Measurements from ENCODE around the gene CRADD.
"Not testable (repeated sequence)": the region's sequence is repeated elsewhere in the genome, so short reads cannot be mapped to it uniquely, and the experiment has no call there.

Gene CRADD

DNA sequence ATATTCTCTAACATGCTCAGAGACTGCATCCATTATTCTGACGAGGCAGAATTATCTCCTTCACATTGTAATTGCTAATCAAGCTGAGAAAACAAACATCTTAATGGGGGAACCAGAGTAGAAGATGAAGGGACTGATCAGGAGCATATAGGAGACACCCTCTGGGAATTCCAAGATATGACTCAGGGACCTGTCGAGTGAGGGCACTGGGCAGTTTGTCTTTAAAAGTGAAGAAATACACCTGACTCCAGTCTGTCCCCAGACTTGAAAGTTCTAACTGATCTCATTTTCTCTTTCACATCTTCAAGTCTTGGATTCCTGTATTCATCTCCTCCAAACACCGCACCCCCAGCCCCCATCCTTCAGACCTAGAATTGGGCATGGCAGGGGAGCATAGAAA, 244.3 kb downstream of the CRADD start:
- no peak overlapping the region for H3K27ac ChIP-seq (ENCODE audit: low read length)
- no peaks in the 10 kb centered on the region for H3K36me3 ChIP-seq (ENCODE audit: control insufficient read depth in 2 of 2, insufficient read depth in 2 of 2, low read length in 2 of 2)
- H3K9me3 ChIP-seq (ENCODE audit: control insufficient read depth in 2 of 2, low read length in 2 of 2) = peaks cover 4 to 5% of the 10 kb centered on the region in 2 donors
- H3K27me3 ChIP-seq (ENCODE audit: control insufficient read depth in 1 of 2, insufficient read depth in 2 of 2, low read length in 2 of 2) = no peaks in the 10 kb centered on the region
- no peak overlapping the region for H3K9ac ChIP-seq (ENCODE audit: low read length in 2 of 2)
- no peaks in the 10 kb centered on the region for H3K4me1 ChIP-seq (ENCODE audit: control insufficient read depth, insufficient read depth, low read length)
- no peak overlapping the region for H3K4me3 ChIP-seq (ENCODE audit: low read length in 2 of 2)

DNA sequence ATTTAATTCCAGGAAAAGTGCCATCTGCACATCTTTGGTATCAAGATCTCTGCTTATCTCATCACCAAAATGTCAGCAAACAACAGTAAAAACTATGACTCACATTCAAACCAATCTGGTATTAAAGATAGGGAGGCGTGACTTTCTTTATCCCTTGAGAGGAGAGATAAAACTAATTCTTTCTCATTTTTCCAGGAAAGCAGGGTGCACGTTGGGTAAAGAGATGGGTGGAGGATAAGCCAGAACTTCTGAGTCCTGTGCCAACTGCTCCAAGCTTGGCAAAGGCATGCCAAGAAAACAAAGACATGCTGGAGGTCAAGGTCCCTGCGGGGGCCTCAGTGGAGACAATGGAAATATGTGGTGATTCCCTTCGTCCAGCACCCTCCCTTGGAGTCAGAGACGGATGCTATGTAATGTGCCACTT, 245.4 kb downstream of the CRADD start:
- Histone ChIP-seq H3K4me3 (ENCODE audit: low read length in 2 of 2) (no peak overlapping the region), H3K36me3 (ENCODE audit: control insufficient read depth in 2 of 2, insufficient read depth in 2 of 2, low read length in 2 of 2) (no peaks in the 10 kb centered on the region), H3K9ac (ENCODE audit: low read length in 2 of 2) (no peak overlapping the region), H3K27ac (ENCODE audit: low read length) (no peak overlapping the region), H3K9me3 (ENCODE audit: control insufficient read depth in 2 of 2, low read length in 2 of 2) (peaks cover 4 to 5% of the 10 kb centered on the region in 2 donors), H3K27me3 (ENCODE audit: control insufficient read depth in 1 of 2, insufficient read depth in 2 of 2, low read length in 2 of 2) (no peaks in the 10 kb centered on the region), H3K4me1 (ENCODE audit: control insufficient read depth, insufficient read depth, low read length) (no peaks in the 10 kb centered on the region)

DNA sequence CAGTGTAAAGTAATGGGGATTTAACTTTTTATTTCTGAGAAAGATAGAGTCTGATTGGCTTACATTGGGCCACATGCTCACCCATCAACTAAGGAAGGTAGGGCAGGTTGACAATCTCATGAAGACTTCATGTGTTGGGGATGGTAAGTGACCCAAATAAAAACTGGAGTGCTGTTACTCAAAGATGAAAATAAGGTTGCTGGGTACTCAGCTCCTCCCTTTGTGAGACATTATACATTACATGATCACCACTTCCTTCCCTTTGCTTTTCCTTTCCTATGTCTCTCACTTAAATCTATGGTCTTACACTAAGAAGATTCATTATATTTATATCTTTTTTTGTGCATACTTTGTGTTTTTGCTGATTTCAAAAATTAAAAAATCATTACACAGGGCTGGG, 247.2 kb downstream of the CRADD start:
- Histone ChIP-seq H3K9me3 (ENCODE audit: control insufficient read depth in 2 of 2, low read length in 2 of 2) (peaks cover 4 to 5% of the 10 kb centered on the region in 2 donors), H3K27ac (ENCODE audit: low read length) (no peak overlapping the region), H3K27me3 (ENCODE audit: control insufficient read depth in 1 of 2, insufficient read depth in 2 of 2, low read length in 2 of 2) (no peaks in the 10 kb centered on the region), H3K4me1 (ENCODE audit: control insufficient read depth, insufficient read depth, low read length) (no peaks in the 10 kb centered on the region), H3K9ac (ENCODE audit: low read length in 2 of 2) (no peak overlapping the region), H3K36me3 (ENCODE audit: control insufficient read depth in 2 of 2, insufficient read depth in 2 of 2, low read length in 2 of 2) (no peaks in the 10 kb centered on the region), H3K4me3 (ENCODE audit: low read length in 2 of 2) (no peak overlapping the region)

DNA sequence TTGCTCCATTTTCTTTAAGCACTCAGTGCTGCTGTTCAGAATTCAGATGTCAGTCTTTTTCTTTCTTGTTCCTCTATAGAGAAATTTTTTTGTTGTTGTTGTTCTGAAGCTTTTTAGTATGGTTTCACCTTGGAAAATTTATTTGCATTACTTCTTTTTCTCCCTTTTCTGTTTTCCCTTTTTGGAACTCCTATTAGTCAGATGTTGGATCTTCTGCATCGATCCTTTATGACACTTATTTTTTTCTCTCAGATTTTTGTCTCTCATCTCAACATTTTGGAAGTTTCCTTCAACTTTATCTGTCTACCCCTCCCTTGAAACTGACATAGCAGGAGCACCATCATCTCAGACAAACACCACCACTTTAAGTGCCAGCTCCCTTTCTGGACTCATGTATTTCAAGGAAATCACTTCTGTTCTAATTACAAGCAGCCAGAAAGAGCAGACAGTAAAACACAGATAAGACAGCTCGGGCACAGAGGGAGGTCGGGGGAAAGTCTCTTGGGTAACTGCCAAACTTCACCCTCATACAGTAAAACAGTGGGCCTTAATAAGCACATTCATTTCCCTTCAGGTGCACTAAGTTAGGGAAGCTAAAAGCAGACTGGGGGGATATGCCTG, 248.5 kb downstream of the CRADD start:
- no peaks in the 10 kb centered on the region for H3K4me1 ChIP-seq (ENCODE audit: control insufficient read depth, insufficient read depth, low read length)
- no peak overlapping the region for H3K4me3 ChIP-seq (ENCODE audit: low read length in 2 of 2)
- no peaks in the 10 kb centered on the region for H3K27me3 ChIP-seq (ENCODE audit: control insufficient read depth in 1 of 2, insufficient read depth in 2 of 2, low read length in 2 of 2)
- H3K9ac ChIP-seq (ENCODE audit: low read length in 2 of 2) = no peak overlapping the region
- peaks cover 4 to 5% of the 10 kb centered on the region in 2 donors for H3K9me3 ChIP-seq (ENCODE audit: control insufficient read depth in 2 of 2, low read length in 2 of 2)
- no peak overlapping the region for H3K27ac ChIP-seq (ENCODE audit: low read length)
- no peaks in the 10 kb centered on the region for H3K36me3 ChIP-seq (ENCODE audit: control insufficient read depth in 2 of 2, insufficient read depth in 2 of 2, low read length in 2 of 2)

DNA sequence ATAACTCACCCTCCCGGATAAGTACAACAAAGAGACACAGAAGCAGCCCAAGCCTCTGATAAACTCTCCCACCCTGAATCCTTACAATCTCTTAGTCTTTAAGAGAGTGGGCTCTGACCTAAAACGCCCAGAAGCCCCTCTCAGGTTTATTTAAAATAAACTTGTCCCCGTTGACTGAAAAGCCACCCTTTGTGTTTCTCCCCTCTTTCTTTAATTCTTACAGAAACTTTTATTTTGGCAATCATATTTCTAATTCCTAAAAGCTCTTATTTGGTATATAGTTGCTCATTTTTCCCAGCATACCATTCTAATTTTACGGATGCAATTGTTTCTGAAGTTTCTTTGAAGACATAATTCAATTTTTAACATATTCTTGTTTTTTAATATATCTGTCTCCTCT, 249.1 kb downstream of the CRADD start:
- H3K9me3 ChIP-seq (ENCODE audit: control insufficient read depth in 2 of 2, low read length in 2 of 2) = peaks cover 4 to 5% of the 10 kb centered on the region in 2 donors
- no peaks in the 10 kb centered on the region for H3K36me3 ChIP-seq (ENCODE audit: control insufficient read depth in 2 of 2, insufficient read depth in 2 of 2, low read length in 2 of 2)

DNA sequence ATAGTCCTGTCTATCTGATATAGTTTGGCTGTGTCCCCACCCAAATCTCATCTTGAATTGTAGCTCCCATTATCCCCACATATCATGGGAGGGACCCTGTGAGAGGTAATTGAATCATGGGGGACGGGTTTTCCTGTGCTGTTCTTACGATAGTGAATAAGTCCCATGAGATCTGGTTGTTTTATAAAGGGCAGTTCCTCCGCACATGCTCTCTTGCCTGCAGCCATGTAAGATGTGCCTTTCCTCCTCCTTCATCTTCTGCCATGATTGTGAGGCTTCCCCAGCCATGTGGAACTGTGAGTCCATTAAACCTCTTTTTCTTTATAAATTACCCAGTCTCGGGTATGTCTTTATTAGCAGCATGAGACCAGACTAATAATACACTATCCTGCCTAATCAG, 251.9 kb downstream of the CRADD start:
- H3K4me1 ChIP-seq (ENCODE audit: control insufficient read depth, insufficient read depth, low read length); H3K36me3 ChIP-seq (ENCODE audit: control insufficient read depth in 2 of 2, insufficient read depth in 2 of 2, low read length in 2 of 2); H3K9me3 ChIP-seq (ENCODE audit: control insufficient read depth in 2 of 2, low read length in 2 of 2); H3K4me3 ChIP-seq (ENCODE audit: low read length in 2 of 2); H3K27ac ChIP-seq (ENCODE audit: low read length); H3K9ac ChIP-seq (ENCODE audit: low read length in 2 of 2); H3K27me3 ChIP-seq (ENCODE audit: control insufficient read depth in 1 of 2, insufficient read depth in 2 of 2, low read length in 2 of 2): not testable (repeated sequence)

More for the DNA sequence above, 249.1 kb downstream of the CRADD start:
- Histone ChIP-seq H3K9ac (ENCODE audit: low read length in 2 of 2) (no peak overlapping the region), H3K4me1 (ENCODE audit: control insufficient read depth, insufficient read depth, low read length) (no peaks in the 10 kb centered on the region), H3K4me3 (ENCODE audit: low read length in 2 of 2) (no peak overlapping the region), H3K27me3 (ENCODE audit: control insufficient read depth in 1 of 2, insufficient read depth in 2 of 2, low read length in 2 of 2) (no peaks in the 10 kb centered on the region), H3K27ac (ENCODE audit: low read length) (no peak overlapping the region)

DNA sequence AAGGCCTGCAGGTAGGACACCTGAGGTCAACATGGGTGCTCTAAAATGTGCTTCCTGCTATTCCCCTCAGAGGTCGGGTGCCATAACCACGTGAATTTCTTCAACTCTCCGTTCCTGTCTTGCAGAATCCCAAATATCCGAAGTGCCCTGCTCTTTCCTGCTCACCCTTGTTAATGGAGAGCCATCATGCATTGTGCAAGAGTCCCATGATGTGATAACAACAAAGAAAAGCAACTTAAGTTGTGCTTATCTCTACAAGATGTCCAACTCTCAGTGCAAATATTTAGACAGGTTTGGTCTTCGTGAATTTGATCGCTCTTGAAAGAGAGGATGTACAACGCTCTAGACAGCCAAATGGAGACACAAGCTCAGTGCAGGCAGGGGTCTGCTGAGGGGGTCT, 260.6 kb downstream of the CRADD start:
- Histone ChIP-seq H3K9ac (ENCODE audit: low read length in 2 of 2) (no peak overlapping the region), H3K4me3 (ENCODE audit: low read length in 2 of 2) (no peak overlapping the region), H3K27me3 (ENCODE audit: control insufficient read depth in 1 of 2, insufficient read depth in 2 of 2, low read length in 2 of 2) (no peaks in the 10 kb centered on the region), H3K36me3 (ENCODE audit: control insufficient read depth in 2 of 2, insufficient read depth in 2 of 2, low read length in 2 of 2) (no peaks in the 10 kb centered on the region), H3K4me1 (ENCODE audit: control insufficient read depth, insufficient read depth, low read length) (no peaks in the 10 kb centered on the region), H3K9me3 (ENCODE audit: control insufficient read depth in 2 of 2, low read length in 2 of 2) (peaks cover 7 to 10% of the 10 kb centered on the region in 2 donors), H3K27ac (ENCODE audit: low read length) (no peak overlapping the region)

DNA sequence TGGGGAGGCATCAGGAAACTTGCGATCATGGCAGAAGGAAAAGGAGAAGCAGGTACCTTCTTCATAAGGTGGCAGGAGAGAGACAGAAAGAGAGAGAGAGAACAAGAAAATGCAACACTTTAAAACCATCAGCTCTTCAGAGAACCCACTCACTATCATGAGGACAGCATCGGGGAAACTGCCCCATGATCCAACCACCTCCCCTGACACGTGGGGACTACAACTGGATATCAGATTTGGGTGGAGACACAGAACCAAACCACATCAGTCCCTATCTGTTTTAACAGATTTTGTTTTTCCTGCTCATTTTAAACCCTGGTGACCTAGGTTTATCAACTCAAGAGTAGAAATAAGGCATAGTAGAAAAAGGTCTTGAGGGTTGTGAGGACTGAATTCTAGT, 261.1 kb downstream of the CRADD start:
- no peak overlapping the region for H3K27ac ChIP-seq (ENCODE audit: low read length)
- no peaks in the 10 kb centered on the region for H3K4me1 ChIP-seq (ENCODE audit: control insufficient read depth, insufficient read depth, low read length)
- no peaks in the 10 kb centered on the region for H3K27me3 ChIP-seq (ENCODE audit: control insufficient read depth in 1 of 2, insufficient read depth in 2 of 2, low read length in 2 of 2)
- H3K9me3 ChIP-seq (ENCODE audit: control insufficient read depth in 2 of 2, low read length in 2 of 2) = peaks cover 7 to 10% of the 10 kb centered on the region in 2 donors
- no peak overlapping the region for H3K9ac ChIP-seq (ENCODE audit: low read length in 2 of 2)
- no peak overlapping the region for H3K4me3 ChIP-seq (ENCODE audit: low read length in 2 of 2)
- no peaks in the 10 kb centered on the region for H3K36me3 ChIP-seq (ENCODE audit: control insufficient read depth in 2 of 2, insufficient read depth in 2 of 2, low read length in 2 of 2)

DNA sequence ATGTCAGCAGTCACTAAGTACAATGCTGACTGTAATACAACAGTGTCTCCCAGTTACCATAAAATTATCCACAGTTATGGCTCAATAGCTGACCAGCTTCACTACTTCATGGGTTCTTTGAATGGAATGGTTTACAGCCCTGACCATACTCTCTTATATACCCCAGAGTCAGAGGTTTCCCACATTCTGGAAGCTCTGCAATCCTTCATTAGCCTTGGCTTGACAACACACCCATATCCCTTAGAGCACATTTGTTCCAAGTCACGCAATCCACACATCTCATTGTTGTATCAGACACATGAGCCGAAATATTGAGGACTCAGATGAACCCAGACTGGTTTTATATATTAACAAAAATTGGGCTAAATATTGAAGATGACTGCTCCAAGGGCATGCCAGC, 261.8 kb downstream of the CRADD start:
- no peak overlapping the region for H3K27ac ChIP-seq (ENCODE audit: low read length)

DNA sequence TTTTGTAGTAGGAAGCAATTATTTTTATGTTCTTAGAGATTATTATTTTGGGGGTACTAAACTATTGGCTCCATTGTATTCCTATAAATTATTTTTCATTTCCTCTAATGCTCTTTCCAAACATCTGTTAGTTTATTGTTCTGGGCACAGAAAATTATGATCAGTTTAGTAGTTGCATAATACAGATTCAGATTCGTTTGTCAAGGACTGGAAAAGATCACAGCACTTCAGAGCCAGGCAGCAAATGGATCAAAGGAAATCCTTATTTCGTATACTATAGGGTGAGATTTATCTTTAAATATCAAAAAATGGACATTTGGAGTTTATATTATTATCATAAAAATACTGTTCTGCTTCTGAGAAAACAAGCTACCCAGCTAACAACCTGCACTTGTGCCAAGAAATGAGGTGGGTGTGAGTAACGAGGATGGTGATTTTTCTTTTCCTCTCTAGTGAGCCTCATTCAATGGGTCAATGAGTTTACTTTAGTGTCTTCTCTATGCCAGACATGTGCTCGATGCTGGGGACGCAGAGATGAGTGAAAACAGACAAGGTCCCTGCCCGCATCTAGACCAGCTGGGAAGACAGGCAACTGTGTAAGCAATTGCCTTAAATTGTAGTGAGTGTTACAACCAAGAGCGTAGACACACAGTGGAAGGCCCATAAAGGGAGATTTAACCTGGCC, 262.6 kb downstream of the CRADD start:
- H3K27ac ChIP-seq (ENCODE audit: low read length) = no peak overlapping the region
- H3K9me3 ChIP-seq (ENCODE audit: control insufficient read depth in 2 of 2, low read length in 2 of 2) = peaks cover 7 to 9% of the 10 kb centered on the region in 2 donors
- H3K9ac ChIP-seq (ENCODE audit: low read length in 2 of 2) = no peak overlapping the region
- H3K36me3 ChIP-seq (ENCODE audit: control insufficient read depth in 2 of 2, insufficient read depth in 2 of 2, low read length in 2 of 2) = no peaks in the 10 kb centered on the region
- H3K27me3 ChIP-seq (ENCODE audit: control insufficient read depth in 1 of 2, insufficient read depth in 2 of 2, low read length in 2 of 2) = no peaks in the 10 kb centered on the region
- no peaks in the 10 kb centered on the region for H3K4me1 ChIP-seq (ENCODE audit: control insufficient read depth, insufficient read depth, low read length)
- no peak overlapping the region for H3K4me3 ChIP-seq (ENCODE audit: low read length in 2 of 2)

More for the DNA sequence above, 261.8 kb downstream of the CRADD start:
- Histone ChIP-seq H3K9ac (ENCODE audit: low read length in 2 of 2) (no peak overlapping the region), H3K27me3 (ENCODE audit: control insufficient read depth in 1 of 2, insufficient read depth in 2 of 2, low read length in 2 of 2) (no peaks in the 10 kb centered on the region), H3K4me1 (ENCODE audit: control insufficient read depth, insufficient read depth, low read length) (no peaks in the 10 kb centered on the region), H3K4me3 (ENCODE audit: low read length in 2 of 2) (no peak overlapping the region), H3K36me3 (ENCODE audit: control insufficient read depth in 2 of 2, insufficient read depth in 2 of 2, low read length in 2 of 2) (no peaks in the 10 kb centered on the region), H3K9me3 (ENCODE audit: control insufficient read depth in 2 of 2, low read length in 2 of 2) (peaks cover 7 to 10% of the 10 kb centered on the region in 2 donors)

DNA sequence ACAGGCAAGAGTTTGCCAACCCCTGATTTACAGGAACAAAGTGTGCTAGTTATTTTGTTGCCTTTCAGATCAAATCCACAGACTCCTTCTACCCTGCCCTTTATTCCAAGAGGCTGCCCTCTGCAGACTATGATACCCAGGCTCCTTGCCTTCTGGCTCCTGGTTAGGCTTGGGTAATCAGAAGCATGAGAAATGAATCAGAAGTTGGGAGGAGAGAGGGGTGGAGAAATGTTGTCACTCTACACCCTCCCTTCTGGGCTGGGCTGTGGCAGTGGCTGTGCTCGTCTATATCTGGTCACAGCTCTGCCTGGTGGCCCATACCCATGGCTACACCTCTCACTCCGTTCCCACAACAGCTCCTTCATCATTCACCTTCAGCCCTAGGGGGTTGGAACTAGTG, 266.6 kb downstream of the CRADD start:
- Histone ChIP-seq H3K27ac (ENCODE audit: low read length) (no peak overlapping the region), H3K9ac (ENCODE audit: low read length in 2 of 2) (no peak overlapping the region), H3K36me3 (ENCODE audit: control insufficient read depth in 2 of 2, insufficient read depth in 2 of 2, low read length in 2 of 2) (no peaks in the 10 kb centered on the region), H3K4me3 (ENCODE audit: low read length in 2 of 2) (no peak overlapping the region), H3K27me3 (ENCODE audit: control insufficient read depth in 1 of 2, insufficient read depth in 2 of 2, low read length in 2 of 2) (no peaks in the 10 kb centered on the region), H3K9me3 (ENCODE audit: control insufficient read depth in 2 of 2, low read length in 2 of 2) (no peaks in the 10 kb centered on the region), H3K4me1 (ENCODE audit: control insufficient read depth, insufficient read depth, low read length) (no peaks in the 10 kb centered on the region)
